ENCODE results near the gene STEAP3. TPM values are rescaled to one million over a fixed set of nuclear protein-coding genes. Genes with fewer than 3 reads are reported as not detected.

The STEAP3 gene
- total RNA-seq, 1 donor from 2014 or later = 0.94 TPM

DNA sequence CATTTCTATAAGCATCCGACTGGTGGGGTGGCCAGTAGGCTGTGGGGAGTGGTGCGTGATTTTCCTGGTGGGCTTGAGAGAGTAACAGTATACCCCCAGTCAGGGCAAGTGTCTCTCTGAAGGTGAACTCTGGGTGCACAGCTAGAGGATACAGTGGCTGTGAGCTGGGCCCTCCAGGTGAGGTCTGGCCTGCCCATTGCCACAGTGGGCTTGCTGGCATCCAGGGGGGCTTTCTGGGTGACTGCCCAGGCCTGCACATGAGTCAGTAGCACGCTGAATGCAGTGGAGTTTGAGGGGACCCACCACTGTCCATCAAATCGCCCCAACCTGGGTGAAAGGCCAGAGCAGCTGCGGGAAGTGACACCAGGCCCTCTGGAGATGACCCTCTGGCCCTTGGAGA, 4.5 kb downstream of the STEAP3 start:
- Mint-ChIP-seq H3K36me3 (no peaks in the 10 kb centered on the region), H3K9me3 (no peaks in the 10 kb centered on the region), H3K4me3 (no peak overlapping the region), H3K27ac (no peak overlapping the region), H3K4me1 (no peaks in the 10 kb centered on the region), H3K27me3 (ENCODE audit: low read depth) (peaks cover 29% of the 10 kb centered on the region)
- no peak for DNase-seq (ENCODE audit: low spot score in 2 of 2, unreplicated experiment in 2 of 2)
- TF ChIP-seq, protein P1, sequence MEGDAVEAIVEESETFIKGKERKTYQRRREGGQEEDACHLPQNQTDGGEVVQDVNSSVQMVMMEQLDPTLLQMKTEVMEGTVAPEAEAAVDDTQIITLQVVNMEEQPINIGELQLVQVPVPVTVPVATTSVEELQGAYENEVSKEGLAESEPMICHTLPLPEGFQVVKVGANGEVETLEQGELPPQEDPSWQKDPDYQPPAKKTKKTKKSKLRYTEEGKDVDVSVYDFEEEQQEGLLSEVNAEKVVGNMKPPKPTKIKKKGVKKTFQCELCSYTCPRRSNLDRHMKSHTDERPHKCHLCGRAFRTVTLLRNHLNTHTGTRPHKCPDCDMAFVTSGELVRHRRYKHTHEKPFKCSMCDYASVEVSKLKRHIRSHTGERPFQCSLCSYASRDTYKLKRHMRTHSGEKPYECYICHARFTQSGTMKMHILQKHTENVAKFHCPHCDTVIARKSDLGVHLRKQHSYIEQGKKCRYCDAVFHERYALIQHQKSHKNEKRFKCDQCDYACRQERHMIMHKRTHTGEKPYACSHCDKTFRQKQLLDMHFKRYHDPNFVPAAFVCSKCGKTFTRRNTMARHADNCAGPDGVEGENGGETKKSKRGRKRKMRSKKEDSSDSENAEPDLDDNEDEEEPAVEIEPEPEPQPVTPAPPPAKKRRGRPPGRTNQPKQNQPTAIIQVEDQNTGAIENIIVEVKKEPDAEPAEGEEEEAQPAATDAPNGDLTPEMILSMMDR (IDR thresholded peaks at IDR 0.05; ENCODE audit: unreplicated experiment) = no peak

DNA sequence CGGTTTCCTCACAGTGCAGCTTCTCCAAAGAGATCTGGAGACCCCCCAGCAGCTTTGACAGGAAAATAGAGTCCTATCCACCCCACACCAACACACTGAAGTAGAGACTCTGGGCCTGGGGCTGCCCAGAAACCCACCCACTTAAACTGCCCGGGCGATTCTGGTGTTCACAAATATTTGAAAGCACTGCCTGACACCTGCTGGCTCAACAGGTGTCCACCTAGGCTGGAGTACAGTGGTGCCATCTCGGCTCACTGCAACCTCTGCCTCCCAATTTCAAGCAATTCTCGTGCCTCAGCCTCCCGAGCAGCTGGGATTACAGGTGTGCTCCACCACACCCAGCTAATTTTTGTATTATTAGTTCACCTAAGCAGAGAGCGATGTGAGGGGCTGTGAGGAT, 5.3 kb downstream of the STEAP3 start:
- peaks cover 26% of the 10 kb centered on the region for H3K27me3 Mint-ChIP-seq (ENCODE audit: low read depth)
- DNase-seq (ENCODE audit: low spot score in 2 of 2, unreplicated experiment in 2 of 2) = no peak
- TF ChIP-seq, protein P1 (IDR thresholded peaks at IDR 0.05; ENCODE audit: unreplicated experiment) = no peak
- no peaks in the 10 kb centered on the region for H3K9me3 Mint-ChIP-seq
- no peaks in the 10 kb centered on the region for H3K36me3 Mint-ChIP-seq
- no peak overlapping the region for H3K27ac Mint-ChIP-seq
- no peak overlapping the region for H3K4me3 Mint-ChIP-seq
- H3K4me1 Mint-ChIP-seq = no peaks in the 10 kb centered on the region

- Mint-ChIP-seq H3K4me1 (no peaks in the 10 kb centered on the region), H3K27ac (no peak overlapping the region), H3K27me3 (ENCODE audit: low read depth) (peaks cover 21% of the 10 kb centered on the region), H3K36me3 (no peaks in the 10 kb centered on the region), H3K9me3 (no peaks in the 10 kb centered on the region), H3K4me3 (no peak overlapping the region)
- DNase-seq (ENCODE audit: low spot score in 2 of 2, unreplicated experiment in 2 of 2) = no peak
- TF ChIP-seq, protein P1 (IDR thresholded peaks at IDR 0.05; ENCODE audit: unreplicated experiment) = no peak
Measured at GRCh38 chr2:119229716-119230115, 6.1 kb downstream of the STEAP3 start.

DNA sequence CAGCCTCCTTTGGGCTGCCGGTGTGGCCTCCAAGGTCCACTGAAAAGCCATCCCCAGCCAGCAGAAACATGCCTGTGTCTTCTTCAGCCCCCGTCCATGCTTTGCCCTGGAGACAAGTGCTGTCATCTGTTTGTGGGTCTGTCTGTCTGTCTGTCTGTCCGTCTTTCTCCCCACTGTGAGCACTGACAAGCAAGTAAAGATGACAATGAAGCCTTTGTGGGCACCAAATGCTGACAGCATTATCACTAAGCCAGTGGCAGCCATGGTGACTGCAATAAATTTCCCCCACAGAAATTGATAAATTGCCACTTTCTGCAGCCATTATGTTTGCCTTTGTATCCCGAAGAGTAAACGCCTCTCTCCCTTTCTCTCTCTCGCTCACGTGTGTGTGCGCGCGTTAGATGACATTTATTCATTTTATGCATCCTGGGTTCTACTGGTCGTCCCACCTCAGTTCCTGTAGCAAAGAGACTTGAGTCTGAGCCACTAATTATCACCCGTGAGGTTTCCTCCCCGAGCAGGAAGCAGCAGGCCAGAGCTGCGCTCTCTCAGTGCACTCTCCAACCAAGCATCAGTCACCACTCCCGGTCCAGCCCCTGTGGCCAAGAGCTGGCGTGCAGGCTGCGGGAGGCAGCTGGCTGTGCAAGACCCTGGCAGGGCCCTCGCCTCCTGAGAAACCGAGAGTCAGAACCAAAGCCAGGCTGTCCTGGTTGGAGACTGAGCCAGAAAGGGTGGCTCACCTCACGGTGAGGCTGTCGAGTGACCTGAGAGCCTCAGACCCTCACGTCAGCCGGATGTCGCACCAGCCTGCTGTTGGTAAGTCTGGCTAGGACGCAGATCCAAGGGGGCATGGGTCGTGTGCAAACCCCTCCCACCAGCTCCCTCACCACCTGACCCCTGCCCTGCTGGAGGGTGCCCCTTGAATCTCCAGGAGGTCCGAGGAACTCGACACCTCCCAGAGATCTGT, 6.9 kb downstream of the STEAP3 start:
- TF ChIP-seq, protein P1 (IDR thresholded peaks at IDR 0.05; ENCODE audit: unreplicated experiment) = no peak
- Mint-ChIP-seq H3K36me3 (no peaks in the 10 kb centered on the region), H3K27ac (no peak overlapping the region), H3K4me3 (no peak overlapping the region), H3K4me1 (no peaks in the 10 kb centered on the region), H3K27me3 (ENCODE audit: low read depth) (peaks cover 13% of the 10 kb centered on the region), H3K9me3 (no peaks in the 10 kb centered on the region)
- no peak for DNase-seq (ENCODE audit: low spot score in 2 of 2, unreplicated experiment in 2 of 2)

GRCh38 chr2:119231975-119232665, 8.5 kb downstream of the STEAP3 start:
- H3K9me3 Mint-ChIP-seq = no peaks in the 10 kb centered on the region
- H3K27ac Mint-ChIP-seq = no peak overlapping the region
- H3K36me3 Mint-ChIP-seq = no peaks in the 10 kb centered on the region
- H3K4me3 Mint-ChIP-seq = no peak overlapping the region
- no peaks in the 10 kb centered on the region for H3K4me1 Mint-ChIP-seq
- no peak for DNase-seq (ENCODE audit: low spot score in 2 of 2, unreplicated experiment in 2 of 2)
- H3K27me3 Mint-ChIP-seq (ENCODE audit: low read depth) = peaks cover 2% of the 10 kb centered on the region
- TF ChIP-seq, protein P1 (IDR thresholded peaks at IDR 0.05; ENCODE audit: unreplicated experiment) = no peak

All from mesothelial cell of epicardium (in vitro differentiated cells).